Right atrium auricular region (tissue), 2 donors: Measurements from ENCODE around the gene RIPOR3. TPM values are rescaled to one million over a fixed set of nuclear protein-coding genes. Genes with fewer than 3 reads are reported as not detected.

Experiments used
- DNase-seq: peaks from one replicate; pipeline ENCODE4 v3.0.0-alpha.2; 2019; ENCODE audit warnings: low spot score
- H3K27ac ChIP-seq, 2 donors: fragments of 200-600 bp; sonication (generic); 1 replicate in 1 of 2; 2 replicates in 1 of 2; pipeline ENCODE4 v1.5.1; 2016 to 2019
- H3K27me3 ChIP-seq, 2 donors: fragments of 200-600 bp; sonication (generic); one replicate each; pipeline versions ENCODE4 v1.5.1 to v1.6.0; 2017 to 2019
- H3K36me3 ChIP-seq: fragments of 200-600 bp; sonication (generic); one replicate; pipeline ENCODE4 v1.5.1; 2016
- H3K4me1 ChIP-seq, 2 donors: fragments of 200-600 bp; sonication (generic); one replicate each; pipeline versions ENCODE4 v1.5.1 to v1.6.0; 2017 to 2019
- H3K4me3 ChIP-seq, 2 donors: fragments of 200-600 bp; sonication (generic); 1 replicate in 1 of 2; 2 replicates in 1 of 2; pipeline ENCODE4 v1.5.1; 2017 to 2019; ENCODE audit warnings: mild to moderate bottlenecking in 1 of 2, moderate library complexity in 1 of 2
- H3K9me3 ChIP-seq, 2 donors: fragments of 200-600 bp; sonication (generic); one replicate each; pipeline ENCODE4 v1.5.1; 2019
- CTCF ChIP-seq, 2 donors: fragments of 200-600 bp; sonication (generic); IDR thresholded peaks; one replicate each; pipeline ENCODE4 v1.5.1; 2019; ENCODE audit warnings: antibody characterized with exemption in 2 of 2
- total RNA-seq, 2 donors: library from RNA; depleted of rRNA; stranded (reverse); fragments of >200 nt; gene quantifications; one replicate each; pipeline ENCODE4 v1.1.0, GENCODE V29; 2016

The RIPOR3 gene
- total RNA-seq, 2 donors from 2014 or later = 2.9 to 4.7 TPM

- Histone ChIP-seq H3K27me3 (no peaks in the 10 kb centered on the region), H3K27ac (no peak overlapping the region), H3K4me1 (no peaks in the 10 kb centered on the region), H3K36me3 (no peaks in the 10 kb centered on the region), H3K4me3 (no peak overlapping the region), H3K9me3 (peaks cover 0 to 6% of the 10 kb centered on the region in 2 donors)
- no peak for DNase-seq
- TF ChIP-seq CTCF (IDR thresholded peaks at IDR 0.05) = no peak
These were observed 74.3 kb downstream of the RIPOR3 start for GRCh38 chr20:50617022-50617421.

GRCh38 chr20:50615407-50615806 lies 75.9 kb downstream of the RIPOR3 start:
- no peak overlapping the region for H3K27ac ChIP-seq
- H3K4me3 ChIP-seq = no peak overlapping the region
- no peaks in the 10 kb centered on the region for H3K9me3 ChIP-seq
- no peak for TF ChIP-seq CTCF (IDR thresholded peaks at IDR 0.05)
- H3K4me1 ChIP-seq = no peaks in the 10 kb centered on the region
- no peaks in the 10 kb centered on the region for H3K27me3 ChIP-seq
- no peak for DNase-seq
- no peaks in the 10 kb centered on the region for H3K36me3 ChIP-seq

GRCh38 chr20:50613438-50614169 lies 77.7 kb downstream of the RIPOR3 start:
- H3K27me3 ChIP-seq = no peaks in the 10 kb centered on the region
- H3K4me1 ChIP-seq = no peaks in the 10 kb centered on the region
- H3K9me3 ChIP-seq = no peaks in the 10 kb centered on the region
- TF ChIP-seq CTCF (IDR thresholded peaks at IDR 0.05) = no peak
- no peaks in the 10 kb centered on the region for H3K36me3 ChIP-seq
- no peak overlapping the region for H3K4me3 ChIP-seq
- DNase-seq = no peak
- no peak overlapping the region for H3K27ac ChIP-seq

GRCh38 chr20:50611128-50611810 lies 80.1 kb downstream of the RIPOR3 start:
- no peak for DNase-seq
- H3K4me3 ChIP-seq = no peak overlapping the region
- H3K27ac ChIP-seq = no peak overlapping the region
- no peak for TF ChIP-seq CTCF (IDR thresholded peaks at IDR 0.05)
- H3K27me3 ChIP-seq = no peaks in the 10 kb centered on the region
- H3K4me1 ChIP-seq = no peaks in the 10 kb centered on the region
- H3K9me3 ChIP-seq = no peaks in the 10 kb centered on the region
- H3K36me3 ChIP-seq = no peaks in the 10 kb centered on the region

GRCh38 chr20:50610212-50610718 lies 81.1 kb downstream of the RIPOR3 start:
- Histone ChIP-seq H3K36me3 (no peaks in the 10 kb centered on the region), H3K9me3 (no peaks in the 10 kb centered on the region), H3K4me1 (no peaks in the 10 kb centered on the region), H3K27me3 (no peaks in the 10 kb centered on the region), H3K4me3 (no peak overlapping the region), H3K27ac (no peak overlapping the region)
- TF ChIP-seq CTCF (IDR thresholded peaks at IDR 0.05) = no peak
- DNase-seq = no peak
